GM21515 (cell line): Measurements from ENCODE around the gene KCNMA1.

Experiments
- ATAC-seq: cut with Tn5 transposase; IDR thresholded peaks from one replicate; pipeline ENCODE4 v1.9.1; 2021; ENCODE audit not compliant: unreplicated experiment

Gene KCNMA1

GRCh38 chr10:77201135-77202106 lies 436.2 kb downstream of the KCNMA1 start:
- ATAC-seq: no peak

DNA sequence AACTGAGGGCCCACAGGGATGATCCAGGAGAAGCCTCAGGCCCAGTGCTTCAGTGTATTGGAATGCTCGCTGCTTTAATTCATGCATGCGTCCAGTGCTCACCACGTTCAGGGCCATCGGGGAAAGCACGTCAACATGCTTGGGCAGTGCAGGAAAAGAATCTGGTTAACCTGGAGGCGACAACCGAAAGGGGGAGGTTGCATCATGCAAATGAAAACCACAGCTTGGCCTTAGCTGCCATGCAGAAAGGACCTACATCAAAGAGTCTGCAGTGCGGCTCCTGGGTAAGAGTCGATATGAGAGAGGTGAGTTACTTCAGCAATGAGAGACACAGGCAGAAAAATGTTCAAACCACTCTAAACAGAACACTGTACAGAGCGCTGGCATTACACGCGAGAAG lies 440.1 kb downstream of the KCNMA1 start:
- ATAC-seq: no peak

DNA sequence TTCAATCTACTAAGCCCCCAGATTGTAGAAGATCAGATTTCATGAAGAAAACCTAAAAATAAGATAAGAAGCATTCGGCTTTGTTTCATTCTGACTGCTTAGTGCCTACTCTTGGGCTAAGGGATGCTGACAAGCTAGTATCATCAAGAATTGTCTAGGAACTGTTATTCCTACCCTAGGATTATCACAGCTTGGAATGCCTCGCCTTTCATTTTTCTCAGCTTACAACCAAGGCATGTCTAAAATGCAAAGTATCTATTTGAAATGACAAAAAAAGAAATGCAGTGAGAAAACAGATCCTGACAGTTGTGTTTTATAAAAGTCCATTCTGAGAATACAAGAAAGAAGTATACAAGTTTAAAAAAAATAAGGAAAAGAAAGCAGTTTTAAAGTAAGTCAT lies 441.0 kb downstream of the KCNMA1 start:
- no peak for ATAC-seq

DNA sequence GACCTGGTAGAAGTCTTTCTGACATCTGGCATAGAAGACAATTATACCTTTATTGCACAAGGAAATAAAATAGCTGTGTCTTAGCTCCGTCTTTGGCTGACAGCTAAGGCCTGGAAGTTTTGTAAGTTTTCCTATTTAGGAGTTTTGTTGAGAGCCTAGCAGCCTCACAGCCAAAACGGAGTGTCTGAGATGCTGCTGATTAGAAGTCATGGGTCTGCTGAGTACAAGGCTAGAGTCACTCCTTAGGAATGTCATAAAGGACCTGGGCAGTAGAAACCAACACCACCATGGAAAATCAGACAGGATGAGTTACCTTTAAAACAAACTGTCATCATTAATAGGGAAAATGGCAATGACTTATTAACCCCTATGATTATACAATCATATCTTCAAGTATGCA lies 442.5 kb downstream of the KCNMA1 start:
- no peak for ATAC-seq

- ATAC-seq: no peak
Observed at GRCh38 chr10:77193001-77193400, 444.6 kb downstream of the KCNMA1 start.

- no peak for ATAC-seq
Observed at GRCh38 chr10:77192402-77192801, 445.2 kb downstream of the KCNMA1 start.

DNA sequence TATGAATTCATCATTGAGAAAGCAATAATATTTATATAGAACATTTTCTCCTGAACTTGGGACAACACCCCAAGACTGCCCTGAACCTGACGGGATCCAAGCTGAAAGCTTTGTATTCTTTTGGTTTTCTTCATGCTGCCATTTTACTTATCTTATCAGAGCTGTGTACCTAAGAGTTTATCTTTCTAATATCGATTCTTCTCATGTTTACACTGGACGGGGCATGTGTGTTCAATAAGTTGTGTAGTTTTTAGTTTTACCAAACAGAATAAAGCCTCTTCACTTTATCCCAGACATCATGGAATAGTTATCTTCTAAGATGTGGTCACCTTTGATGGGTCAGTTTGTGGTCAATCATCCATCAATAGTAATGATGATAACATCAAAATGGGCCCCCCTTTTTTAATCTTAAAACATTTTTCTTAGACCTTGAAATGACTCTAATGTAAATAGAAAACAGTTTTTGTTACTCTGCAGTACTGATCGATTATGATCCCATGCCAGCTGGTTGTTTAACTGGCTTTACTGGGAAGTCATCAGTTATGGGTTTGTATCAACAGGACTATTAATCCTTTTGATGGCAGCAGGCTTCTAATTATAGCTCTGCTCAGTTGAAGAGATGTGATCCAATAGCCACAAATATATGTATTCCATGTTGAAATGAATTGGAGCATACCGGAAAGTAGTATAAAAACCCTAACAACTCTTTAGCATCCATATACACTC lies 446.1 kb downstream of the KCNMA1 start:
- no peak for ATAC-seq

DNA sequence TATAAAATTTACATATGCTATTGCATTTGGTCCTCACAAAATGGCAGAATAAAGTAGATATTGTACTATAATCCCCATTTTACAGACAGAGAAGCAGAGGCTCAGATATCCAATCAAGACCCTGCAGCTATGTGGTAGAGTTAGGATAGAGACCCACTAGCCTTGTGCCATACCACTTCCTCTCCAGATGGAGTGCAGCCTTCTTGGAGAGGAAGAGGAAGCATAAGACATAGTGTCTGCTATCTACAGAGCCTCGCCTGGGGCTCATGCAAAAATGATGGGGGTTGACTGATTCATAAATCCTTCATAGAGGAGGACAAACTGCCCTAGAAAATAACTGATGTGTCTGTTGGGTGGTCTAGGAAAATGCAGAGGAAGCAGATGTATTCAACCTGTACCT lies 447.3 kb downstream of the KCNMA1 start:
- ATAC-seq: no peak

GRCh38 chr10:77189520-77189919 lies 448.1 kb downstream of the KCNMA1 start:
- ATAC-seq: no peak

DNA sequence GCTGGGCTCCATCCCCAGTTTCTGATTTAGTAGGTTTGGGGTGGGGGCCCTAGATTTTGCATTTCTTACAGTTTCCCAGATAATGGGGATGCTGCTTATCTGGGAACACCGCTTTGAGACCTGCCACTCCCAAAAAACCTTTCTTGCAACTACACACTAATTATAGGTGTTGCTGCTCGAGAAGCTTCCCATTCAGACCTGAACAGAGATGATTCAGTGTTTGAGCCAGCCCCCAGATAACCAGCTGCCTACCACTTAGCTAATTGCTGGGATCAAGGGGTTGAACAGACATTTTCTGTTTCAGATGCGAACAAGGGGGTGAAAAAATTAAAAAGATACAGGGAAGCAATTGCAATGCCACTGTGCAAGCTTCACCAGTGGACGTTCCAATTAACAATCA lies 448.5 kb downstream of the KCNMA1 start:
- ATAC-seq: no peak

- no peak for ATAC-seq
Observed at GRCh38 chr10:77188521-77188920, 449.1 kb downstream of the KCNMA1 start.

DNA sequence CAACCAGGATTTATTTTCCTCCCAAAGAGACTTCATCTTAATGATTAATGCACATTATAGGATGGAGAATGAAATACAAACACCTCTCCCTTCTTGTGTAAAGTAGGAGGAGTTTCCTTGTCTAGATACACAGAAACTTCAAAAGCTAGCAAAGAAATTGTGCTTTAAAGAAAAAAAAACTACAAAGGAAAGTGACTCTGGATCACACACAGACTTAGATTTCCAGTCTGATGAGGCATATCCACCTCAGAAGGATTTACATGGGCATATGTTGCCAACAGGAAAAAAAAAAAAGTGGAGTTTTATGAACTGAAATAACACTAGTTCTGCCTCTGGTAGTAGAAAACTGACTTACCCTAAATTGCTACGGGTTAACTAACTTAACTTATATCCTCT lies 449.6 kb downstream of the KCNMA1 start:
- ATAC-seq: no peak

- ATAC-seq: no peak
Observed at GRCh38 chr10:77187376-77187999, 450.1 kb downstream of the KCNMA1 start.

GRCh38 chr10:77186936-77187335 lies 450.7 kb downstream of the KCNMA1 start:
- ATAC-seq: no peak

- no peak for ATAC-seq
Observed at GRCh38 chr10:77185696-77186095, 451.9 kb downstream of the KCNMA1 start.

DNA sequence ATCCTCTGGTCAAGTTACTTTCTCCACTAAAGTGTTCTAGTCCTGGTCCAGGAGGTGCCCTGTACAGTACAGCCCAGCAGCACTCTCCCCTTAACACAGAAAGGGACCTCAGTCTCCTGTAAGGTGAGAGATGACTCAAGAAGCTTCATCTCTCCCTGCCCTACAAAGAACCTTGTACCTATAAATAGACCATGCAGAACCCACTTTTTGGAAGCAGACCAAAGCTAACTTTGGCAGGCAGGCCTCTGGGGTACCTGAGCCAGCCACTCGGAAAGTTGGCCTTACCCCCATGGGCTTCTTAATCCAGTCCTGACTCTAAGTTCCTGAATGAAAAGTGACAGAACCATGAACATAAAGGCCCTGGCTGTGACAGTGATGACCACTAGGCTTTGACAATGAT lies 454.8 kb downstream of the KCNMA1 start:
- no peak for ATAC-seq

DNA sequence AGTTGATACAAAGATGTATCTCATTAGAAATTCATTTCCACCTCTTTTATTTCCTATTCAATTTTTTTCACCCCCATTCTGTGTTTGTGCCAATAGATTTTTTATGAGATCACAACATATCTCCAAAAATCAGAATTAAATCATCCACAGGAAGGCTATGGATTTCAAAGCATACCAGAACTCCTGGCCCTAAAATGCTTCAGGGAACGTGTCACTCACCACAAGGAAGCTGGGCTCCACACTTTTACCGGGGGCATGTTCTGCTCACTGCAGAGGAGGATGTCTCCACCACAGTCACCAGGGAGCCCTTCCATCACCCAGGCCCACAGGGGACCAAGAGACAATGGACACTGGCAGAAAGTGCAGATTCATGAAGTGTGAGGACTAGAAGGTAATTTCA lies 456.8 kb downstream of the KCNMA1 start:
- no peak for ATAC-seq

- ATAC-seq: no peak
Observed at GRCh38 chr10:77180104-77180503, 457.5 kb downstream of the KCNMA1 start.

DNA sequence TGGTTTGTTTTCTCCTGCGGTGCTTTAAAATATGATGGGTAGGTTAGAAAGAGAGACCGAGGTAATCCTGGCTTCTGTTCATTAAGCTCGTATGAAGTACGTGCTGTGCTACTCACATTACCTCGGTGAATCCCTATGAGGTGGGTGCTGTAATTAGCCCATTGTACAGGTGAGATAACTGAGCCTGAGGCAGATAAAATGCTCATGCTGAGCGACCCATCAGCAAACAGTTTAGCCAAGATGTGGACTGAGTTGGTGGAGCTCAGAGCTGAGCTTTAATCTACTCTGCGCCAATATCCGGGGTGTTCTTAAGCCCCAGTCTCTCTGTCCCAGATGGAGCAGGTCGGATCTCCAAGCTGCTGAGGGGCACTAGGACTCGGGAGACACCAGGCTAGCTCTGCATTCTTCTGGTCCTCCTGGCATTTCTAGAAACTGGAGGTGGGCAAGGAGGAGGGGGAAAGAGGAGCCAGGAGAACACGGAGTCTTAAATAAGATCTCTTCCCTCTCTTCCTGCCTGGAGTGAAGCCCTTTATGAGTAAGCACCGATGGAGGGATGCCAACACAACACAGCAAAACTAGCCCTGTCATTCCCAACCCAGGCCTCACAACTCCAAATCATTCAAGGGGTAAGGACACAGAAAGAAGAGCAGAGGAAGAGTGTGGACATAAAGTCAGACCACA lies 458.5 kb downstream of the KCNMA1 start:
- no peak for ATAC-seq

DNA sequence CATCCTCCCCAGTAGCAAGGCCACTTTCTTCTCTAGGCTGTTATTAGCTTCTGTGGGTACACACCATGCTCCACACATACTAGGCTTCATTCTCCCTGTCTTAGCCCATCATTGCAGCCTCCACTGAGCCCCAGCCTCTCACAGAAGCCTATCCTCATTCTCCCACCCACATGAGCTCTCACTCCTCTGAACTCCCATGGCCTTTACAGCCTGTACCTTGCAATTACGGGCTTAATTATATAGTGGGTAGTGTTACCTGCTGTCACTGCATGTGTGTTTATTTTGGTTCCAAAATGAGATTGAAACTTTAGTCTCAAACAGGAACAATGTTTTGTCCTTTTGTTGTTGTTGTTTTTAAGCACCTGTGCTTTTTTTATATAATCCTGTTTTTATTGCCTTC lies 460.0 kb downstream of the KCNMA1 start:
- ATAC-seq: no peak

GRCh38 chr10:77177161-77177560 lies 460.4 kb downstream of the KCNMA1 start:
- ATAC-seq: no peak
